Osteoblast (primary cell): ENCODE results near the gene TECR. TPM values are rescaled to one million over a fixed set of nuclear protein-coding genes. Genes with fewer than 3 reads are reported as not detected.

Source experiments
- DNase-seq: peaks from one replicate; pipeline ENCODE4 v3.0.0; 2011; ENCODE audit warnings: low spot score, mixed read lengths; ENCODE audit not compliant: insufficient read length; ENCODE audit errors: missing footprints
- H2AFZ ChIP-seq: 2 replicates; pipeline ENCODE4 v1.6.0; 2011; ENCODE audit warnings: mild to moderate bottlenecking, low read length
- H3K27ac ChIP-seq: 2 replicates; pipeline ENCODE4 v1.5.1; 2011; ENCODE audit warnings: mild to moderate bottlenecking, low read depth, low read length, moderate library complexity
- H3K27me3 ChIP-seq: 2 replicates; pipeline ENCODE4 v1.6.0; 2012; ENCODE audit warnings: mild to moderate bottlenecking, control low read depth, inconsistent platforms, low read length, moderate library complexity; ENCODE audit not compliant: insufficient read depth
- H3K36me3 ChIP-seq: 2 replicates; pipeline ENCODE4 v1.5.1; 2011; ENCODE audit warnings: mild to moderate bottlenecking, low read length, control low read depth, moderate library complexity; ENCODE audit not compliant: insufficient read depth
- H3K4me1 ChIP-seq: 2 replicates; pipeline ENCODE4 v1.5.1; 2011; ENCODE audit warnings: mild to moderate bottlenecking, low read length, control low read depth, moderate library complexity; ENCODE audit not compliant: insufficient read depth
- H3K4me2 ChIP-seq: 2 replicates; pipeline ENCODE4 v1.6.0; 2011; ENCODE audit warnings: mild to moderate bottlenecking, low read length; ENCODE audit not compliant: insufficient read depth
- H3K4me3 ChIP-seq: fragments of 200-600 bp; sonication (generic); 3 replicates; pipeline ENCODE4 v1.5.1; 2012; ENCODE audit warnings: mild to moderate bottlenecking, low read length, inconsistent platforms; ENCODE audit not compliant: insufficient read depth
- H3K79me2 ChIP-seq: 2 replicates; pipeline ENCODE4 v1.6.0; 2012; ENCODE audit warnings: mild to moderate bottlenecking, low read length, control low read depth, inconsistent platforms; ENCODE audit not compliant: insufficient read depth
- H3K9me3 ChIP-seq: 2 replicates; pipeline ENCODE4 v1.5.1; 2011; ENCODE audit warnings: low read depth, low read length, control low read depth
- H4K20me1 ChIP-seq: 2 replicates; pipeline ENCODE4 v1.6.0; 2012; ENCODE audit warnings: mild to moderate bottlenecking, low read length, control low read depth; ENCODE audit not compliant: insufficient read depth
- CTCF ChIP-seq: IDR thresholded peaks from 2 replicates; pipeline ENCODE4 v1.5.1; 2011; ENCODE audit warnings: mild to moderate bottlenecking, low read depth, low read length, moderate library complexity; ENCODE audit errors: extremely low read depth
- total RNA-seq: library from RNA; depleted of rRNA; stranded (reverse); fragments of >200 nt; gene quantifications from 2 replicates; pipeline ENCODE4 v1.2.3, GENCODE V29; 2012

TECR gene
- total RNA-seq, 1 donor: 41.6 TPM

GRCh38 chr19:14505488-14506239 lies 23.7 kb upstream of the TECR start:
- DNase-seq: peak; percentile 93

GRCh38 chr19:14507704-14508542 lies 21.5 kb upstream of the TECR start:
- no peak for TF ChIP-seq CTCF
- no peaks in the 10 kb centered on the region for H4K20me1 ChIP-seq
- no peaks in the 10 kb centered on the region for H3K27me3 ChIP-seq
- DNase-seq: peak; percentile 85
- H3K79me2 ChIP-seq: no peaks in the 10 kb centered on the region
- H3K27ac ChIP-seq: peak overlapping the region; percentile 75
- no peaks in the 10 kb centered on the region for H3K36me3 ChIP-seq
- peak overlapping the region; percentile 50 for H3K4me2 ChIP-seq
- peaks cover 37% of the 10 kb centered on the region for H3K4me1 ChIP-seq
- H3K4me3 ChIP-seq: no peak overlapping the region
- H3K9me3 ChIP-seq: no peaks in the 10 kb centered on the region
- H2AFZ ChIP-seq: no peak overlapping the region

More at GRCh38 chr19:14505488-14506239, 23.7 kb upstream of the TECR start:
- Histone ChIP-seq H4K20me1 (no peaks in the 10 kb centered on the region), H3K4me3 (no peak overlapping the region), H3K27me3 (no peaks in the 10 kb centered on the region), H3K79me2 (no peaks in the 10 kb centered on the region), H3K4me2 (peak overlapping the region; percentile 39), H3K9me3 (no peaks in the 10 kb centered on the region), H3K36me3 (no peaks in the 10 kb centered on the region), H2AFZ (peak overlapping the region; percentile 67), H3K27ac (peak overlapping the region; percentile 79), H3K4me1 (peaks cover 38% of the 10 kb centered on the region)
- TF ChIP-seq CTCF: peak; percentile 73

- Histone ChIP-seq H2AFZ (no peak overlapping the region), H3K4me1 (peaks cover 34% of the 10 kb centered on the region), H3K9me3 (no peaks in the 10 kb centered on the region), H3K27me3 (no peaks in the 10 kb centered on the region), H3K79me2 (peaks cover 15% of the 10 kb centered on the region), H3K36me3 (peaks cover 19% of the 10 kb centered on the region), H3K4me2 (peak overlapping the region; percentile 65), H3K4me3 (peak overlapping the region; percentile 47), H3K27ac (peak overlapping the region; percentile 50), H4K20me1 (peaks cover 13% of the 10 kb centered on the region)
- peak; percentile 81 for DNase-seq
- no peak for TF ChIP-seq CTCF
These were observed 18.8 kb upstream of the TECR start for GRCh38 chr19:14510311-14511228.
